Upper lobe of left lung (tissue), 6 donors: ENCODE data around the gene RASSF5. TPM values are rescaled to one million over a fixed set of nuclear protein-coding genes. Genes with fewer than 3 reads are reported as not detected.

Source experiments
- ATAC-seq, 2 donors: fragments of 200-7000 bp; cut with Tn5 transposase; one replicate each; pipeline ENCODE4 v1.9.1; 2022; ENCODE audit warnings: mild to moderate bottlenecking in 2 of 2, moderate library complexity in 2 of 2; ENCODE audit not compliant: low FRiP score in 2 of 2
- DNase-seq, 2 donors: peaks; one replicate each; pipeline ENCODE4 v3.0.0-alpha.2; 2019 to 2020
- H3K27ac ChIP-seq, 4 donors: fragments of 200-600 bp; sonication (generic); one replicate each; pipeline ENCODE4 v1.5.1; 2016 to 2019
- H3K27me3 ChIP-seq, 4 donors: fragments of 200-600 bp; sonication (generic); one replicate each; pipeline ENCODE4 v1.5.1; 2017 to 2019
- H3K36me3 ChIP-seq, 4 donors: fragments of 200-600 bp; sonication (generic); one replicate each; pipeline ENCODE4 v1.5.1; 2016 to 2019
- H3K4me1 ChIP-seq, 4 donors: fragments of 200-600 bp; sonication (generic); one replicate each; pipeline ENCODE4 v1.5.1; 2018 to 2019
- H3K4me3 ChIP-seq, 4 donors: fragments of 200-600 bp; sonication (generic); one replicate each; pipeline ENCODE4 v1.5.1; 2017 to 2019; ENCODE audit warnings: mild to moderate bottlenecking in 2 of 4, moderate library complexity in 1 of 4
- H3K9me3 ChIP-seq, 4 donors: fragments of 200-600 bp; sonication (generic); one replicate each; pipeline ENCODE4 v1.5.1; 2018 to 2019
- CTCF ChIP-seq, 6 experiments: fragments of 450-650 bp in 4 of 6; fragments of 200-600 bp in 2 of 6; sonication (generic) in 2 of 6; IDR thresholded peaks; one replicate each; pipeline ENCODE4 v1.5.1; 2016 to 2019; ENCODE audit warnings: antibody characterized with exemption in 6 of 6
- EP300 ChIP-seq, 4 donors: sonication (generic); formaldehyde crosslinking; IDR thresholded peaks; one replicate each; pipeline ENCODE4 v1.5.1; 2017; ENCODE audit warnings: antibody characterized with exemption in 4 of 4, control low read depth in 2 of 4
- POLR2A ChIP-seq, 4 donors: fragments of 450-650 bp; IDR thresholded peaks; one replicate each; pipeline ENCODE4 v1.5.1; 2016 to 2017; ENCODE audit warnings: antibody characterized with exemption in 4 of 4, mild to moderate bottlenecking in 2 of 4
- POLR2AphosphoS5 ChIP-seq, 2 donors: sonication (generic); formaldehyde crosslinking; IDR thresholded peaks; one replicate each; pipeline ENCODE4 v1.5.1; 2017; ENCODE audit warnings: antibody characterized with exemption in 2 of 2
- WGBS, 2 donors: methylation state at CpG; one replicate each; pipeline ENCODE4 v1.1.5; 2017 to 2018; 5-methylcytosine and 5-hydroxymethylcytosine counted together
- total RNA-seq, 6 donors: library from RNA; depleted of rRNA in 4 of 6; stranded (reverse); fragments of >200 nt in 4 of 6; gene quantifications; one replicate each; pipeline versions ENCODE4 v1.1.0 to v1.2.1, GENCODE V29; 2016 to 2021
- donor health status: DM: no; HTN: no; CAD: no; lungs with moderate emphysema.
- donor health status: DM: no; HTN: yes; CAD: no; lungs with severe emphysema.

The RASSF5 gene
- total RNA-seq, 6 donors from 2014 or later: 47.2 to 61.1 (median 54.9) TPM

- 70% methylated on average over 10 of the region's 10 CpGs for WGBS, 2 donors
- Histone ChIP-seq H3K4me3 (no peak overlapping the region), H3K9me3 (no peaks in the 10 kb centered on the region), H3K27me3 (no peaks in the 10 kb centered on the region), H3K36me3 (no peaks in the 10 kb centered on the region), H3K27ac (peak overlapping the region in 3 of 4 donors; percentile 10 to 91 (median 44)), H3K4me1 (peaks cover 50 to 78% (median 75%) of the 10 kb centered on the region in 4 donors)
- DNase-seq (peak in 1 of 2 donors; percentile 81), ATAC-seq (no peak)
- TF ChIP-seq POLR2AphosphoS5 (IDR thresholded peaks at IDR 0.05) (no peak), EP300 (IDR thresholded peaks at IDR 0.05) (no peak)
Observed at GRCh38 chr1:206555473-206555935, 48.2 kb downstream of the RASSF5 start.

DNA sequence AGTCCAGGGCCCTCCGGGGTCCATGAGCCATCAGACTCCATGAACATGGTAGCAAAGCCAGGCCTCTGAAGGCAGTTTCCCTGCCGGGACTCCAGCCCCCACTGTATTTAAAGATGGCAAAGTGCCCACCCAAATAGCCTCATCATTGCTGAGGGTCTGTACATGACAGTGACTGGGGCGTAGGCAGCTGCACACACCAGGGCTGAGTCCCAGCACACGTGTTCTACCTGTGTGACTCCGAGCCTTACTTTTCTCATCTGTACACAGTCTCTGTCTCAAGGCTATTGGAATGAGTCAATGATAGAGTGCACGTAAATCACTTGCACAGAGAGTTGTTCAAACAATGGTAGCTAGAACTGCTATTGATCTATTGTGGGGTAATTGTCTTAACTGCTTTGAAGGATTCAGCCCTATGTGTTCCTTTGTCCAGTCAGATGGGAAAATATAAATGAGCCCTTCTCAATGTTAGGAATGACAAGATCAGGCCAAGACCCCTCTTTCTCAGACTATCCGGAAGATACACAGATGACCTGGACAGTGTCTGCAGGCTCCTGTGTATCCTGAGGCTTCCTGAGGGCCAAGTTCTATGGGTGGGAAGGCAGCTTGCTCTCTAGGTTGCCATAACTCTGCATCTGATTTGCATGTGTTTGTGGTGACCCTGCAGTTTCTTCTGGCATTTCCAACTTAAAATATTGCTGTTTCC, 48.9 kb downstream of the RASSF5 start:
- peak overlapping the region in 3 of 4 donors; percentile 91 to 95 (median 91) for H3K27ac ChIP-seq
- peak overlapping the region in 3 of 4 donors; percentile 68 to 78 (median 70) for H3K4me3 ChIP-seq
- no peaks in the 10 kb centered on the region for H3K9me3 ChIP-seq
- WGBS, 2 donors: 78 to 91% methylated on average over 6 to 7 of the region's 7 CpGs
- DNase-seq: no peak
- no peaks in the 10 kb centered on the region for H3K36me3 ChIP-seq
- no peaks in the 10 kb centered on the region for H3K27me3 ChIP-seq
- no peak for ATAC-seq
- TF ChIP-seq POLR2A (IDR thresholded peaks at IDR 0.05): no peak
- TF ChIP-seq CTCF (IDR thresholded peaks at IDR 0.05): no peak
- TF ChIP-seq EP300 (IDR thresholded peaks at IDR 0.05): no peak
- no peak for TF ChIP-seq POLR2AphosphoS5 (IDR thresholded peaks at IDR 0.05)
- H3K4me1 ChIP-seq: peaks cover 54 to 78% (median 74%) of the 10 kb centered on the region in 4 donors

DNA sequence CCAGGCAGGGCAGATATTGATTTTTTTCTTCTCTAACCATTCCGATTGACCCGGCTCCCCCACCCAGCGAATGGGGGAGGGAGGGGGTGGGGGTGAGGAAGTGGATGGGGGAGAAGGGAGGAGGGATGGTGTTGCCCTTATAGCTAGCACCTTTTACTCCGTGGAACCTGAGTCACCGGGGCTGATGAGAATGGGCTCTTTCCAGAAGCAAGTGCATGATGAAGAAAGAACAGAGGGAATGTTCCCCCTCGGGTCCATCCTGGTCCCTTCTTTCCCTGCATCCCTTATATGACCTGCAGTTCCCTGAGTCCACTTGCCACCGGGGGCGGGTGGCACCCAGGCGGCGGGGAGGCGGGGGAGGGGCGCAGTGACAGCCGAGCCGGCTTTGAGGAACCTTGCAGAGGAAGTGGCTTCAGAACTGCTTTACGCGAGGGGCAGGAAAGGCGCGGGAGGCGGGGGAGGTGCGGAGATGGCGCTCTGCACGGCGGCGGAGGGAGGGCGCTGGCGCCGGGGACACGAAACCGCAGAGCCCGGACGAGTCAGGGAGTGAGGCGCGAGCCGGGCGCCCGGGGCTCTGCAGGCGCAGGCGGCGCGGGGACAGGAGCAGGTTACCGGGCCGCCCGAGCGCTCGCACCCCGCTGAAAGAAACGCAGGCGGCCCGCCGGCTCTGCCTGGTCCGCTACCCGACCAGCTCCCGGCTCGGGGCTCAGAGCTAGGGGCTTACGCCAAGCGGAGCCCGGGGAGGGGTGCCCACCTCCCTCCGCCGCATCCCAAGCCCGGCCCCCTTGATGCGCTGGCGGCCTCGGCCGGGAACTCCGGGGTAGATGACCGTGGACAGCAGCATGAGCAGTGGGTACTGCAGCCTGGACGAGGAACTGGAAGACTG, 49.7 kb downstream of the RASSF5 start:
- TF ChIP-seq EP300 (IDR thresholded peaks at IDR 0.05) (no peak), POLR2AphosphoS5 (IDR thresholded peaks at IDR 0.05) (peak; percentile 54 to 84), POLR2A (IDR thresholded peaks at IDR 0.05) (peak in 2 of 4 donors; percentile 19 to 82), CTCF (IDR thresholded peaks at IDR 0.05) (peak in 3 of 6 experiments; percentile 6 to 16 (median 13))
- WGBS, 2 donors: 0 to 5% methylated on average over 9 to 62 of the region's 67 CpGs
- peak overlapping the region; percentile 91 to 95 (median 93) for H3K27ac ChIP-seq
- peak overlapping the region; percentile 51 to 78 (median 69) for H3K4me3 ChIP-seq
- peaks cover 0 to 1% (median 0%) of the 10 kb centered on the region in 4 donors for H3K36me3 ChIP-seq
- ATAC-seq: peak; percentile 84 to 93
- no peaks in the 10 kb centered on the region for H3K9me3 ChIP-seq
- peak; percentile 94 to 96 for DNase-seq
- H3K27me3 ChIP-seq: no peaks in the 10 kb centered on the region
- H3K4me1 ChIP-seq: peaks cover 48 to 71% (median 66%) of the 10 kb centered on the region in 4 donors

GRCh38 chr1:206557636-206558473, 50.5 kb downstream of the RASSF5 start:
- Histone ChIP-seq H3K9me3 (no peaks in the 10 kb centered on the region), H3K4me1 (peaks cover 48 to 65% (median 59%) of the 10 kb centered on the region in 4 donors), H3K36me3 (peaks cover 0 to 6% (median 0%) of the 10 kb centered on the region in 4 donors), H3K27me3 (no peaks in the 10 kb centered on the region), H3K4me3 (peak overlapping the region; percentile 51 to 78 (median 69)), H3K27ac (peak overlapping the region; percentile 91 to 95 (median 93))
- 20 to 21% methylated on average over 10 to 14 of the region's 14 CpGs for WGBS, 2 donors
- ATAC-seq (peak; percentile 28 to 40), DNase-seq (peak in 1 of 2 donors; percentile 69)
- TF ChIP-seq POLR2A (IDR thresholded peaks at IDR 0.05) (peak in 1 of 4 donors; percentile 37), POLR2AphosphoS5 (IDR thresholded peaks at IDR 0.05) (peak in 1 of 2 donors; percentile 37), CTCF (IDR thresholded peaks at IDR 0.05) (no peak)
